ENCODE results near the gene HOXD8.

HOXD8 gene

DNA sequence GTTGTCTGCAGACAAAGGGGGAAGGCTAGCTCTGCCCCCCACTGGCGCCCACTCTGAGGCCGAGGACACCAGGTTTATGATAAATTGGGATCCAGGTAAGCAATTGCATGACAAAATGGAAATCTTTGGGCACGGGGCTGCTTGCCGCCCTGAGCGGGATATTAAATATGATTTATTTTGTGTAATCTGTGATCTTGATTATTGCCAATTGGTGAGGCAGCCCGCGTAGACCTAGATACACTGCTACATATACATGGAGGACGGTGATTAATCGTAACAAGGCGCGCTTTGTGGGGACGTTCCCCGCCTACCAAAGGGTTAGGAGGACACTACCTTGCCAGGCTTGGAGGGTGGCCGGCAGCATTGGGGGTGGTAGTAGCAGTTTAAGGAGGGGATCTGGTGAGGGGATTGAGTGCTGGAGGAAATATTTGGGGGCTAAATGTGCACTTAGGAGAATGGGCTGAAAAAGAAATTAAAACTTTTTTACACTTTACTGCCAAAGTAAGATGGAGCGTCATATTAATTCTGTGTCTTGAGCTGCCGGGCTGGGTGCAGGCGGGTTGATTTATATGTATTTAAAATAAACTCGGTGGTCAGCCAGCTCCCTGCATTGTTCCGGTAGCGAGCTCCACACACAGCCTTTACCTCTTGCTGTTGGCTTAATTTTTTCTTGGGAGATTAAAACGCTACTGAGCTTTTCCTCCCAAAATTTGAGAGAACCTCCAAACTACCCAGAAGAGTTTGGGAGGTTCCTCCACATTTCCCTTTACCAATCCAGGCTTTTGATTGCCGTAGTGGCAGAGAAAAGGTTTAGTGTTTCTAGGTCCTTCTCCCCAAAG lies 31.7 kb downstream of the HOXD8 start:
- no peak for DNase-seq

DNA sequence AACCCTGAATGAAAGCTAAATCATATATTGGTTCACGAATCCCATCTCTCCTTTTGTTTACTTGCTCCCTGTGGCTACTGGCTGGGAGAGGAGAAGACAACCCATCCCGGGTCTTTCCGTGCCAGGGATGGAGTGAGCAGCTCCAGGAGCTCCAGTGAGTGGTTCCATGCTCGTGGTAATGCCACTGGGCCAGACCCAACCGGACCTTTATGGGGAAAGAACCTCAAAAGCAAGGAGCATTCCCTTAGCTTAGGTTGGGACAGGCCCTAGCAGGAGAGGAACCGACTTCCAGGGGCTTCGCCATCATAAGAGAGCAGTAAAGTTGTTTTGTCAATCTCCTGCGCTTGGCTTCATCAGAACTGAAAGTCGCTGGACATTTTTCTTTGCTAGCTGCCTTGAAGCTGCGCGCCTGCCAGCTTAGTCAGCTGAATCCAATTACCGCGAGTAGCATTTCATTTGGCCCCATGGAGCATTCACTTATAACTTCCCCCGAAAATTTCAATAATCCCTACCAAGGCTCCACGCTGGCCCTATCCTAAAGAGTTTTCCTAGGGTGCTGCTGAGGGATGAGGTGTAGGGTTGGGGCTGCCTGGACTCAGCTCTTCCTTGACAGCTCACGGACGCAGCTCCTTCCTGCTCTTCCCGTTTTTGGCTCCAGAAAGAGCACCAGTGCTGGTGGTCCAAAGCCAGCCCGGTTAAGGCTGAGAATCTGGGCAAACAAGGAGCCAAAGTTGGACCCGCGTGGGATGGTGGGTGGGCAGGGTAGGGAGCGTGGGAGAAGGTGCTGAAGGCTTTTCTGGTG lies 32.5 kb downstream of the HOXD8 start:
- DNase-seq = no peak

- DNase-seq = no peak
Observed at GRCh38 chr2:176162911-176163671, 33.6 kb downstream of the HOXD8 start.

GRCh38 chr2:176163672-176164056 lies 34.2 kb downstream of the HOXD8 start:
- no peak for DNase-seq

GRCh38 chr2:176164201-176164600 lies 34.7 kb downstream of the HOXD8 start:
- no peak for DNase-seq

- no peak for DNase-seq
Observed at GRCh38 chr2:176164611-176165369, 35.3 kb downstream of the HOXD8 start.

- DNase-seq = no peak
Observed at GRCh38 chr2:176165370-176166050, 36.0 kb downstream of the HOXD8 start.

DNA sequence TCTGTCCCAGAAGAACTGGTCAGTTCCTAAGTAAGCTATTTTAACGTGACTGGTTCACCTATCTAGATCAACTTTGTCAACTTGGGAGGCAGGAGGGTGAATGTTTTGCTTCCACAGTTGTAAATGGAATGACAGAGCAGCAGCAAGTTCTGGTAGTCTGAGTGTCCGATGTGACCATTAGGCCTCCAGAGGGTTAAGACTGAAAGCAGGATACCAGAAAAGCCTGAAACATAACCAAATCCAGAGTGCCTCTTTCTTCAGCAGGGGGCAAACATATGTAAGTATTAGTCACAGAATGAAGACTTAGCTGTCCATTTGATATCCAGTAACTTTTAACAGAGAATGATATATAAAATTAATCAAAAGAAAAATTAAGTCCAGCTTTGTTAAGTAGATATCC lies 36.8 kb downstream of the HOXD8 start:
- DNase-seq = no peak

GRCh38 chr2:176167398-176167797 lies 37.9 kb downstream of the HOXD8 start:
- no peak for DNase-seq

DNA sequence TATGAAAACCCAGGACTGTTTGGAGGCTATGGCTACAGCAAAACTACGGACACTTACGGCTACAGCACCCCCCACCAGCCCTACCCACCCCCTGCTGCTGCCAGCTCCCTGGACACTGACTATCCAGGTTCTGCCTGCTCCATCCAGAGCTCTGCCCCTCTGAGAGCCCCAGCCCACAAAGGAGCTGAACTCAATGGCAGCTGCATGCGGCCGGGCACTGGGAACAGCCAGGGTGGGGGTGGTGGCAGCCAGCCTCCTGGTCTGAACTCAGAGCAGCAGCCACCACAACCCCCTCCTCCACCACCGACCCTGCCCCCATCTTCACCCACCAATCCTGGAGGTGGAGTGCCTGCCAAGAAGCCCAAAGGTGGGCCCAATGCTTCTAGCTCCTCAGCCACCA lies 39.7 kb downstream of the HOXD8 start:
- no peak for DNase-seq

DNA sequence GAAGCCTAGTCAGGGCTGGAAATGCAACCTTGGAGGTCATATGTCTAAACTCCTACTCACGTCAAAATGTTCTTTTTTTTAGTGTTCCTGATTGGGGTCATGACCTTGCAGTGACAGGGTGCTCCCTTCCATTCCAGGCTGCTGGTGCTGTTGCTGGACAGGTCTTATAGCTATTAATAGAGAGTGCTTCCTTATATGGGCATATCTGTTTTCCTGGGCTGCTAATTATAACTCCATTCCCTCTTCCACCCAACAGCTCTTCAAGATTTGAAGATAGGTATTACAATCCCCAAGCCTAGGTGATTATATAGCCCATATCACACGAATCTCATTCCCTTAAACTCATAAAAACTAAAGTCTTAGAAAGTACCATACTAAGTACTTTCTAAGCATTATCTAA lies 40.2 kb downstream of the HOXD8 start:
- no peak for DNase-seq

DNA sequence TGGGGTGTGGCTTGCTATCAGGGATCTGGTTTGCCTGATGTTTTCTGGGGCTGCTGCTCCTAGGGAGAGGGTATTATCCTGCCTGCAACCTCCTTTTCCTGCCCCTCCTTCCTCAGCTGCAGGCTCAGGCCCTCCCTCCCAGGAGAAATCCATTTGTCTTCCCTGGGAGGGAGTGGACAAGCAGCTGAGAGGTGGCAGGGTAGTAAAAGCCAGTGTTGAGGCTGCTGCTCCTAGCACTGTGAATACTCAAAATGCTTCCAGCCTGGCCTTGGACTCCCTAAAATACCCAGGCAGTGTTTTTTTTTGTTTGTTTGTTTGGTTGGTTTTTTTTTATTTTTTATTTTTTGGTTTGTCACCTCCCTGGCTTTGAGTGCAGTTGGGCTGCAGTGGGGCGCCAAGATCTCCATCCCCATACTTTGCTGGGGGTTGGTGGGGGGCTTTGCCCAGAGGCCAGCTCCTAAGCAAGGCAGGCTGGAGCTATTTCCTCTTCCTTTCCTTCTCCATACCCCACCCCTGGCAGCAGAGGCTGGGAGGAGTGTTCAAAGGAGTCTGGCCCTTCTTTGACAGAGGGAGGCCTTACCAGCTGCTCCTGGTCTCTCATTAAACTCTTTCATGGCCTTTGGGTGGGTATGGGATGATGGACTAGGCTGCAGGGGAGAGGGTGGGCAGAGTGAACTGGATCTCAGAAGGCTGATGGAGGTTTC lies 41.2 kb downstream of the HOXD8 start:
- no peak for DNase-seq

DNA sequence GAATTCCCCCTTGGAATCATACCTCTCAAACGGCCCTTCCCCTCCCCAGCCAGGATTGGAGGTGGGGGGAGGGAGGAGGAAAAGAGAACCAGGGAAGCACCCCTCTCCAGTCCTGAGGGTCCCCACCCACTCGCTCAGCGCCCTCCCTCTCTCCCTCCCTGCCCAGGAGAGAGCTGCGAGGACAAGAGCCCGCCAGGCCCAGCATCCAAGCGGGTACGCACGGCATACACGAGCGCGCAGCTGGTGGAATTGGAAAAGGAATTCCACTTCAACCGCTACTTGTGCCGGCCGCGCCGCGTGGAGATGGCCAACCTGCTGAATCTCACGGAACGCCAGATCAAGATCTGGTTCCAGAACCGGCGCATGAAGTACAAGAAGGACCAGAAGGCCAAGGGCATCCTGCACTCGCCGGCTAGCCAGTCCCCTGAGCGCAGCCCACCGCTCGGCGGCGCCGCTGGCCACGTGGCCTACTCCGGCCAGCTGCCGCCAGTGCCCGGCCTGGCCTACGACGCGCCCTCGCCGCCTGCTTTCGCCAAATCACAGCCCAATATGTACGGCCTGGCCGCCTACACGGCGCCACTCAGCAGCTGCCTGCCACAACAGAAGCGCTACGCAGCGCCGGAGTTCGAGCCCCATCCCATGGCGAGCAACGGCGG lies 42.0 kb downstream of the HOXD8 start:
- no peak for DNase-seq

DNA sequence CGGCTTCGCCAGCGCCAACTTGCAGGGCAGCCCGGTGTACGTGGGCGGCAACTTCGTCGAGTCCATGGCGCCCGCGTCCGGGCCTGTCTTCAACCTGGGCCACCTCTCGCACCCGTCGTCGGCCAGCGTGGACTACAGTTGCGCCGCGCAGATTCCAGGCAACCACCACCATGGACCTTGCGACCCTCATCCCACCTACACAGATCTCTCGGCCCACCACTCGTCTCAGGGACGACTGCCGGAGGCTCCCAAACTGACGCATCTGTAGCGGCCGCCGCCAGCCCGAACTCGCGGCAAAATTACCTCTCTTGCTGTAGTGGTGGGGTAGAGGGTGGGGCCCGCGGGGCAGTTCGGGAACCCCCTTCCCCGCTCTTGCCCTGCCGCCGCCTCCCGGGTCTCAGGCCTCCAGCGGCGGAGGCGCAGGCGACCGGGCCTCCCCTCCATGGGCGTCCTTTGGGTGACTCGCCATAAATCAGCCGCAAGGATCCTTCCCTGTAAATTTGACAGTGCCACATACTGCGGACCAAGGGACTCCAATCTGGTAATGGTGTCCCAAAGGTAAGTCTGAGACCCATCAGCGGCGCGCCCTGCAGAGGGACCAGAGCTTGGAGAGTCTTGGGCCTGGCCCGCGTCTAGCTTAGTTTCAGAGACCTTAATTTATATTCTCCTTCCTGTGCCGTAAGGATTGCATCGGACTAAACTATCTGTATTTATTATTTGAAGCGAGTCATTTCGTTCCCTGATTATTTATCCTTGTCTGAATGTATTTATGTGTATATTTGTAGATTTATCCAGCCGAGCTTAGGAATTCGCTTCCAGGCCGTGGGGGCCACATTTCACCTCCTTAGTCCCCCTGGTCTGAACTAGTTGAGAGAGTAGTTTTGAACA lies 42.7 kb downstream of the HOXD8 start:
- no peak for DNase-seq

DNA sequence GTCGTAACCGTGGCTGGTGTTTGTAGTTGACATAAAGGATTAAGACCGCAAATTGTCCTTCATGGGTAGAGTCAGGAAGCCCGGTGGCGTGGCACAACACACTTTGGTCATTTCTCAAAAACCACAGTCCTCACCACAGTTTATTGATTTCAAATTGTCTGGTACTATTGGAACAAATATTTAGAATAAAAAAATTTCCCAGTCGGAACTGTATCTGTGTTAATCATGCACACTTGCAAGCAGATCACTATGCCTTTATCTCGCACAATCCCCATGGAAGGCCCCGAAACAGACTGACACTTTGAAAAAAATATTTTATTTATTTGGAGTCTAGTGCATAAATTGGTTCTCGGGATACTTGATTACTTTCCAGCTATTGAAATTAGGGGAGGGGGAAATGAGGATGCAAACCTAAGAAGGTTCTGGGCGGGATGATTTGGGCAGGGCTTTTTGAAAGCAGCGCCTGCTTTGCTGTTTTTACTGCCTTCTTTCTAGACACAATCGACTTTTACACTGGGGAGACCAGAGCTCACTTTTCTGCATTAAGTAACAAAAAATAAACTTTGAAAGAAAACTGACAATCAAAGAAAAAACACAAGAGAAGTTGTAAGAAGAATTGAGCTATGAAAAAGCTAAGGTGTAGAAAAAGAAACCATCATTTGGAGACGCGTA lies 43.5 kb downstream of the HOXD8 start:
- DNase-seq = no peak

GRCh38 chr2:176173567-176174381 lies 44.3 kb downstream of the HOXD8 start:
- DNase-seq = no peak

GRCh38 chr2:176174382-176174823 lies 44.9 kb downstream of the HOXD8 start:
- no peak for DNase-seq

Data from stimulated activated naive CD4-positive, alpha-beta T cell (primary cell).